Thyroid gland (tissue), 4 donors: ENCODE measurements around the gene RPS2.

Source experiments
- CTCF ChIP-seq, 6 experiments: fragments of 200-600 bp in 3 of 6; fragments of 450-650 bp in 3 of 6; sonication (generic) in 3 of 6; IDR thresholded peaks; one replicate each; pipeline ENCODE4 v1.5.1; 2016 to 2019; ENCODE audit warnings: antibody characterized with exemption in 6 of 6, mild to moderate bottlenecking in 2 of 6, inconsistent platforms in 1 of 6, moderate library complexity in 1 of 6
- POLR2A ChIP-seq, 2 donors: fragments of 450-650 bp; IDR thresholded peaks; one replicate each; pipeline ENCODE4 v1.6.1; 2017; ENCODE audit warnings: antibody characterized with exemption in 2 of 2, mild to moderate bottlenecking in 2 of 2, moderate library complexity in 1 of 2

- TF ChIP-seq CTCF (IDR thresholded peaks at IDR 0.05): no peak
- TF ChIP-seq POLR2A (IDR thresholded peaks at IDR 0.05): no peak
These were observed 15.1 kb downstream of the RPS2 start for GRCh38 chr16:1949507-1949906.
